Adipocyte (in vitro differentiated cells): Measurements from ENCODE around the gene ADAT3.

Source experiments
- DNase-seq: peaks from one replicate; pipeline ENCODE4 v3.0.0-alpha.2; 2015; ENCODE audit warnings: low read depth
- H3K27me3 ChIP-seq: replicated peaks from 2 replicates; pipeline ENCODE4 v1.7.0; 2013; ENCODE audit warnings: mild to moderate bottlenecking, low read length, moderate library complexity; ENCODE audit not compliant: control insufficient read depth, insufficient read depth
- H3K36me3 ChIP-seq: 2 replicates; pipeline ENCODE4 v1.7.0; 2013; ENCODE audit warnings: low read length, mild to moderate bottlenecking, moderate library complexity; ENCODE audit not compliant: control insufficient read depth, insufficient read depth, severe bottlenecking
- H3K4me1 ChIP-seq: 2 replicates; pipeline ENCODE4 v1.7.0; 2013; ENCODE audit warnings: mild to moderate bottlenecking, low read length, moderate library complexity; ENCODE audit not compliant: control insufficient read depth, insufficient read depth
- H3K4me3 ChIP-seq: 2 replicates; pipeline ENCODE4 v1.7.0; 2013; ENCODE audit warnings: mild to moderate bottlenecking, low read length, moderate library complexity
- H3K9ac ChIP-seq: 2 replicates; pipeline ENCODE4 v1.7.0; 2013; ENCODE audit warnings: mild to moderate bottlenecking, low read length, moderate library complexity
- H3K9me3 ChIP-seq: 2 replicates; pipeline ENCODE4 v1.7.0; 2013; ENCODE audit warnings: mild to moderate bottlenecking, low read length, moderate library complexity; ENCODE audit not compliant: control insufficient read depth

The ADAT3 gene

GRCh38 chr19:1861599-1862031 is 43.6 kb upstream of the ADAT3 start:
- Histone ChIP-seq H3K9me3 (no peaks in the 10 kb centered on the region), H3K36me3 (no peaks in the 10 kb centered on the region), H3K27me3 (no peaks in the 10 kb centered on the region), H3K4me3 (peak overlapping the region; percentile 86), H3K9ac (peak overlapping the region; percentile 83), H3K4me1 (peaks cover 26% of the 10 kb centered on the region)
- peak; percentile 52 for DNase-seq

- Histone ChIP-seq H3K27me3 (no peaks in the 10 kb centered on the region), H3K4me3 (peak overlapping the region; percentile 86), H3K36me3 (no peaks in the 10 kb centered on the region), H3K9me3 (no peaks in the 10 kb centered on the region), H3K4me1 (peaks cover 24% of the 10 kb centered on the region), H3K9ac (peak overlapping the region; percentile 83)
- DNase-seq: no peak
Observed at GRCh38 chr19:1862068-1862423, 43.2 kb upstream of the ADAT3 start.

- Histone ChIP-seq H3K4me1 (peaks cover 19% of the 10 kb centered on the region), H3K4me3 (peak overlapping the region; percentile 86), H3K9ac (peak overlapping the region; percentile 83), H3K9me3 (no peaks in the 10 kb centered on the region), H3K36me3 (no peaks in the 10 kb centered on the region), H3K27me3 (no peaks in the 10 kb centered on the region)
- peak; percentile 69 for DNase-seq
Observed at GRCh38 chr19:1862424-1863327, 42.5 kb upstream of the ADAT3 start.

- no peak for DNase-seq
- Histone ChIP-seq H3K27me3 (no peaks in the 10 kb centered on the region), H3K9ac (peak within 1 kb of the TSS; percentile 89), H3K9me3 (no peaks in the 10 kb centered on the region), H3K4me3 (peak within 1 kb of the TSS; percentile 86), H3K4me1 (peaks cover 18% of the 10 kb centered on the region), H3K36me3 (no peaks in the 10 kb centered on the region)
Observed at GRCh38 chr19:1863328-1863637, 41.9 kb upstream of the ADAT3 start, which contains the start of gene KLF16. Gene KLF16 (minus strand): TSS chr19:1863579. CDS start chr19:1863497, 82 bp downstream.

GRCh38 chr19:1863638-1864479 is 41.3 kb upstream of the ADAT3 start:
- peak; percentile 97 for DNase-seq
- Histone ChIP-seq H3K9me3 (no peaks in the 10 kb centered on the region), H3K9ac (peak overlapping the region; percentile 89), H3K36me3 (no peaks in the 10 kb centered on the region), H3K27me3 (no peaks in the 10 kb centered on the region), H3K4me1 (peaks cover 18% of the 10 kb centered on the region), H3K4me3 (peak overlapping the region; percentile 84)

GRCh38 chr19:1864480-1865171 is 40.6 kb upstream of the ADAT3 start:
- peaks cover 18% of the 10 kb centered on the region for H3K4me1 ChIP-seq
- H3K27me3 ChIP-seq: no peaks in the 10 kb centered on the region
- H3K4me3 ChIP-seq: peak overlapping the region; percentile 84
- no peaks in the 10 kb centered on the region for H3K36me3 ChIP-seq
- H3K9me3 ChIP-seq: no peaks in the 10 kb centered on the region
- H3K9ac ChIP-seq: peak overlapping the region; percentile 89
- peak; percentile 76 for DNase-seq

- Histone ChIP-seq H3K27me3 (no peaks in the 10 kb centered on the region), H3K36me3 (no peaks in the 10 kb centered on the region), H3K9me3 (no peaks in the 10 kb centered on the region), H3K9ac (peak overlapping the region; percentile 89), H3K4me3 (peak overlapping the region; percentile 84), H3K4me1 (peaks cover 15% of the 10 kb centered on the region)
- DNase-seq: no peak
Observed at GRCh38 chr19:1865172-1866010, 39.8 kb upstream of the ADAT3 start.

GRCh38 chr19:1866693-1867348 is 38.4 kb upstream of the ADAT3 start:
- Histone ChIP-seq H3K9me3 (no peaks in the 10 kb centered on the region), H3K36me3 (peaks cover 4% of the 10 kb centered on the region), H3K27me3 (no peaks in the 10 kb centered on the region), H3K9ac (no peak overlapping the region), H3K4me3 (no peak overlapping the region), H3K4me1 (peaks cover 3% of the 10 kb centered on the region)
- no peak for DNase-seq

GRCh38 chr19:1867349-1867724 is 37.9 kb upstream of the ADAT3 start:
- no peaks in the 10 kb centered on the region for H3K9me3 ChIP-seq
- no peak for DNase-seq
- H3K36me3 ChIP-seq: peaks cover 4% of the 10 kb centered on the region
- no peak overlapping the region for H3K4me3 ChIP-seq
- H3K4me1 ChIP-seq: peaks cover 3% of the 10 kb centered on the region
- no peak overlapping the region for H3K9ac ChIP-seq
- H3K27me3 ChIP-seq: no peaks in the 10 kb centered on the region

- H3K27me3 ChIP-seq: no peaks in the 10 kb centered on the region
- H3K36me3 ChIP-seq: peaks cover 4% of the 10 kb centered on the region
- peaks cover 16% of the 10 kb centered on the region for H3K4me1 ChIP-seq
- no peak overlapping the region for H3K9ac ChIP-seq
- no peaks in the 10 kb centered on the region for H3K9me3 ChIP-seq
- DNase-seq: no peak
- H3K4me3 ChIP-seq: no peak overlapping the region
Observed at GRCh38 chr19:1868971-1869370, 36.2 kb upstream of the ADAT3 start.
